ENCODE data around the gene G6PC1.

- no peak for TF ChIP-seq CTCF (conservative IDR thresholded peaks at IDR 0.05)
- no peak for TF ChIP-seq ZFX (IDR thresholded peaks at IDR 0.05)
Observed at GRCh38 chr17:42883802-42884558, 16.6 kb upstream of the G6PC1 start.

Data from C4-2B (cell line).